KBM-7 (cell line): ENCODE data around the gene TMEM191C.
"Not testable (repeated sequence)": the region's sequence is repeated elsewhere in the genome, so short reads cannot be mapped to it uniquely, and the experiment has no call there.

Source experiments
- DNase-seq: peaks from one replicate; pipeline ENCODE4 v3.0.0-alpha.2; 2015
- in situ Hi-C: fragments of 300-500 bp; cut with MboI; formaldehyde crosslinking; loops from 2 replicates; pipeline ENCODE4 v1.14.3; 2020; ENCODE audit warnings: low sequenced_read_pairs, low pct_unique_long_range_greater_than_20kb, mixed read lengths

Gene TMEM191C

GRCh38 chr22:21515234-21515633 is 48.0 kb downstream of the TMEM191C start:
- in situ Hi-C loops, DNase-seq: not testable (repeated sequence)

GRCh38 chr22:21516522-21516921 is 49.3 kb downstream of the TMEM191C start:
- DNase-seq, in situ Hi-C loops: not testable (repeated sequence)

GRCh38 chr22:21516970-21517764 is 50.0 kb downstream of the TMEM191C start:
- in situ Hi-C loops, DNase-seq: not testable (repeated sequence)
